ENCODE measurements around the gene PDE11A. TPM values are rescaled to one million over a fixed set of nuclear protein-coding genes. Genes with fewer than 3 reads are reported as not detected.
A peak's percentile ranks its signal among the peaks of the same experiment; 100 is the strongest.
"Not testable (repeated sequence)": the region's sequence is repeated elsewhere in the genome, so short reads cannot be mapped to it uniquely, and the experiment has no call there.

The PDE11A gene
- total RNA-seq, 2 donors from 2014 or later = 1.1 to 1.4 TPM

DNA sequence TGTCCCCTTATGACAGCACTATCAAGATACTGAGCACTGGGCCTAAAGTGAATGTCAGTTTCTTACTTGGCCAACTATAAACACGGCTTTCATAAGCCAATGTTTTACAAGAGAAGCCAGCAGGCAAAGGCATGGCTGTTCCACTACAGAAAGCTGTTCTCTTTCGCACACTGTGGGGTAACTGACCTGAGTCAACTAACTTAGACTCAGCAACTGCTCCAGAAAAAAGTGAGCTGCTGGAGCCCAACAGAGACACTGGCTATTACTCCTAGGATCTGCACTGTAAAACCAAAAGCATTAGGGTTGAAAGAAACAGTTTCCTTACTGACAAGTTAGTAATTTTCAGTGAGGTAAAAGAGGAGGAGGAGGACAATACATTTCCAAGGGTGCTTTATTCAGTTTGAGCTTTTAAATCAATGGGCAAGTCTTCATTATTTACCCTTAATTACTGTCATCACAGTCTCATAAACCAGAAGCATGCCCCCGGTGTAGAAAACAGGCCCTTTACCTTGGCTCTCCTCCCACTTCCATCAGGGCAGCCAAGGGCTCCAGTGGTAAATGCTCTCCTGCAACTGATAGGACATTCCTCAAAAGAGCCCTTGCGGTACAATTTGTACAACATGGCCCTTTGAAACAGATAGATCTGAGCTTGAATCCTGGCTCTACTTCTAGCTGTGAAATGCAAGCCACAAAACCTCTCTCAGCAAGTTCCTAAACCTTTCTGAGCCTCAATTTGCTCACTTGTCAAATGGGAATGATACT, 275.7 kb downstream of the PDE11A start:
- no peak for DNase-seq (ENCODE audit: low spot score)
- intact Hi-C loops (cut with DNase I) = no loop called here

DNA sequence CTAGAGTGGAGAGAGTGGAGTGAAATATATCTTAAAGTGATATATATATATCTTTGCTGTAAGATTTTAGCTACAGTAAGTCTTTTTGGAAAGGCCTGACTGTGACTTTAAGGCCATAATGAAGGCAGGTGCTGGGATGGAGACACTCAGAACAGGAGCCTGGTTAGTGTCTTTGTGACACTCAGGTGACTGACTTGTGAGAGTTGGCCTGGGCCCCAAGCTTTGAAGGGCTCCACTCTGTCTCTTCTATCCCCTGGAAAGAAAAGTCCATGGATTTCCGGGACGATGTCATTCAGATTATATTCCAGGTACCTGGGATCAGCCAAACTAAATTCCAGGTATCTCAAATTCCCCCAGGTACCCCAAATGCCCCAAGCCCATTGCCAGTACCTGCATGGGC, 276.6 kb downstream of the PDE11A start:
- intact Hi-C loops (cut with DNase I) = no loop called here
- DNase-seq (ENCODE audit: low spot score) = no peak

GRCh38 chr2:177785143-177785542, 287.4 kb downstream of the PDE11A start:
- DNase-seq (ENCODE audit: low spot score); intact Hi-C loops (cut with DNase I): not testable (repeated sequence)

GRCh38 chr2:177784745-177785067, 287.9 kb downstream of the PDE11A start:
- intact Hi-C loops (cut with DNase I) = no loop called here
- DNase-seq (ENCODE audit: low spot score) = no peak

- intact Hi-C loops (cut with DNase I) = no loop called here
- DNase-seq (ENCODE audit: low spot score) = no peak
Observed at GRCh38 chr2:177783835-177784744, 288.5 kb downstream of the PDE11A start.

- intact Hi-C loops (cut with DNase I) = no loop called here
- DNase-seq (ENCODE audit: low spot score) = no peak
Observed at GRCh38 chr2:177783091-177783490, 289.5 kb downstream of the PDE11A start.

DNA sequence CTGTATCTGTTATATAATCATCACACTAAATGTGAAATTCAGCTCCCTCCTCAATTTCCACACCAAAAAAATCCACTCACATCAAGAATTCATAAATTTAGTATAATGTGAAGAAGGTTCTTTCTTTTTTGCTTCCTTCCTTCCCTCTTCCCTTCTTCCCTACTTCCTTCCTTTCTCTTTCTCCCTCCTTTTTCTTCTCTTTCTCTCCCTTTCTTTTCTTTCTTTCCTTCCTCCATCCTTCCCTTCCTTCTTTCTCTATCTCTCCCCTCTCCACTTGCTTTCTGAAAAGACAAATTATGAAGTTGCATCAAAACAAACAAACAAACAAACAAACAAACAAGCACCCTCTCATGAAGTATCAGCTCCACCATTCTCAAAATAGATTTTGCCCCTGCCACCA, 290.0 kb downstream of the PDE11A start:
- DNase-seq (ENCODE audit: low spot score) = no peak
- intact Hi-C loops (cut with DNase I) = no loop called here

DNA sequence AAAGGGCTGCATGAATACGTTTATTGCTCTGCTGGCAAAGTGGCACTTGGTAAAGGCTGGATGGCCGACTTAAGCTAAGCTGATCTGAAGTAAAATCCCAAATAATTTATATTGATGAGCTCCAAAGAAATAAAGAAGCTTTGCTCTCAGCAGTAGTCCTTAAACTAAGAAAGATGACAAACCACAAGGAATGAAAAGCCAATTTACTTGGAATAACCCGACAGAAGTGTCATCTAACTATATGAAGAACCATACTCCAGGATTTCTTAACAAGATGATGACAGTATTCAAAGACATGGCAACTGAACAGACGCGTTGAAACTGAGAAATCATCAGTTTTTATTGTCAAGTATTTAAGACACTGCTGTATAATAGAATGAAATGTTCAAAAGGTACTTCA, 294.1 kb downstream of the PDE11A start:
- intact Hi-C loops (cut with DNase I) = no loop called here
- DNase-seq (ENCODE audit: low spot score) = no peak

- intact Hi-C loops (cut with DNase I) = no loop called here
- DNase-seq (ENCODE audit: low spot score) = no peak
Observed at GRCh38 chr2:177772529-177772928, 300.0 kb downstream of the PDE11A start.

DNA sequence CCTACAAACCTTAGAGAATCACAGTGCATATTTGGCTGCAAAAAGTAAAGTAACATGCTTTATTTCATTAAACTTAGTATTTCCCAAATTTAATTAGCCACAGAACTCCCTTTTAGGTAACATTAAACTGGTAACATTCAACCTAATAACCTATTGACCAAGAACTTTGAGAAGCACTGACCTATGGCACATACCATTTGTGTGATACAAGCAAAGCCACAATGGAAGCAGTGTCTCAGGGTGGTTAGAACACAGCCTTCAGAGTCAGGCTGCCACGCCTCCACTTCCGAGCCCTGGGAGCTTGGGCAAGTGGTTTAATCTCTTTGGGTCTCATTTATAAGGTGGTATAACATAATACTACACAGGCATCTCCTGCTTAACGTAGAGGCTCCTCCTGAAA, 301.4 kb downstream of the PDE11A start:
- intact Hi-C loops (cut with DNase I) = no loop called here
- no peak for DNase-seq (ENCODE audit: low spot score)

DNA sequence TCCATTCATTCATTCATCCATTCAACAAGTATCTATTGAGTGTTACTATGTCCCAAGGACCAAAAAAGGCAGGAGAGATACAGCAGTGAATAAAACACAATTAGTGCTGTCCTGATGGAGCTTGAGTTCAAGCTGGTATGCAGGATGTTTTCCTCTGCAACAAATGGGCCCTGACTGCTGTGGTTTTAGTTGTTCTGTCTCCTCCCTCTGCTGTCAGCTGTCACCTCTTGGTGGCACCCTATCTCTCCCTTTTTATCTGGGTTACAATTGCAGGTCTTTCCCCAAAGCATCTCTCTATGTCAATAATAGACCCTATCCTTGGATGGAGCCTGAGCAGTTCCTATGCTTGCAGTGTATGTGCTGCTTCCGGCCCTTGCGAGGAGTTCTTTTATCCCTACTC, 304.8 kb downstream of the PDE11A start:
- intact Hi-C loops (cut with DNase I) = no loop called here
- no peak for DNase-seq (ENCODE audit: low spot score)

GRCh38 chr2:177765698-177766097, 306.9 kb downstream of the PDE11A start:
- no peak for DNase-seq (ENCODE audit: low spot score)
- intact Hi-C loops (cut with DNase I) = no loop called here

GRCh38 chr2:177763531-177764265, 308.9 kb downstream of the PDE11A start:
- intact Hi-C loops (cut with DNase I) = no loop called here
- peak; percentile 91 for DNase-seq (ENCODE audit: low spot score)

- DNase-seq (ENCODE audit: low spot score) = no peak
- intact Hi-C loops (cut with DNase I) = loop anchor here in 1 of 2 donors (10.0 kb wide), 1 partner anchor 595 kb away; no protein-coding TSS in a partner anchor
Observed at GRCh38 chr2:177759443-177759842, 313.1 kb downstream of the PDE11A start.

GRCh38 chr2:177758591-177759371, 313.8 kb downstream of the PDE11A start:
- no peak for DNase-seq (ENCODE audit: low spot score)
- intact Hi-C loops (cut with DNase I) = loop anchor here in 1 of 2 donors (10.0 kb wide), 1 partner anchor 594 kb away; no protein-coding TSS in a partner anchor

DNA sequence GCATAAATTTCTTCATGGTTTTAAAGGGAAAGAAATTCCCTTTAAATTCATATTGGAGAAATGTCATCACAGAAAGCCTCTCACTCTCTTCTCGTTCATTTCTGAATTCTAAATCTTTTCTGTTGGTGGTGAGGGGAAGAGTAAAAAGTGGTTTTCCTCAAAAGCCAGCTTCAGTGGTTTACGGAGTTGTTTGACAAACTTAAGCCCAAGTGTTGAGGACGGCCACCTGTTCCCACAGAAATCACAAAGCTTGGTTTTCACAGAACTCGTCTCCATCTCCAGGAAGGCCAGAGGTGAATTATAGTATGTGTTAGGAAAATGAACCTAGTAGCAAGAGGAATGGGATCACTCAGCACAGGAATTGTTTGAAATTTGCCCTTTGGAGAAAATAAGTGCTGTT, 316.2 kb downstream of the PDE11A start:
- intact Hi-C loops (cut with DNase I) = loop anchor here in 1 of 2 donors (10.0 kb wide), 1 partner anchor 592 kb away; no protein-coding TSS in a partner anchor

DNA sequence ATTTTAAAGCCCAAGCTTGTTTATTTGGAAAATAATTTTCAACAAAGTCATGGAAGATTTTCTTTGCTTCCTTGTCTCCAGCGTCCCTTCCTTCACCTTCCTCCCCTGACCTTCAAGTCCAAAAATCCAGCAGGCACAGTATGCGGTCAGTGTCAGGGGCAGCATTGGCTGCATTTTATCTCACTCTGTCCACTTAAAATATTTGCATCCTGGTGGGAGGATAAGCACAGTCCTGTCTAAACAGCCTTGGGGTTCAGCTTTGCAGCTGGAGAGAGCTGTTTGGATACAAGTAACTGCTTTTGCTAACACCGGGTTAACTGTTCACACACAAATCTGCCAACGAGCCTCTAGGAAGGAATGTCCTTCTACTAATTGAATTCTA, 318.1 kb downstream of the PDE11A start:
- intact Hi-C loops (cut with DNase I) = loop anchor here in 1 of 2 donors (10.0 kb wide), 1 partner anchor 590 kb away; no protein-coding TSS in a partner anchor
- no peak for DNase-seq (ENCODE audit: low spot score)

More for the DNA sequence above, 316.2 kb downstream of the PDE11A start:
- DNase-seq (ENCODE audit: low spot score) = no peak

DNA sequence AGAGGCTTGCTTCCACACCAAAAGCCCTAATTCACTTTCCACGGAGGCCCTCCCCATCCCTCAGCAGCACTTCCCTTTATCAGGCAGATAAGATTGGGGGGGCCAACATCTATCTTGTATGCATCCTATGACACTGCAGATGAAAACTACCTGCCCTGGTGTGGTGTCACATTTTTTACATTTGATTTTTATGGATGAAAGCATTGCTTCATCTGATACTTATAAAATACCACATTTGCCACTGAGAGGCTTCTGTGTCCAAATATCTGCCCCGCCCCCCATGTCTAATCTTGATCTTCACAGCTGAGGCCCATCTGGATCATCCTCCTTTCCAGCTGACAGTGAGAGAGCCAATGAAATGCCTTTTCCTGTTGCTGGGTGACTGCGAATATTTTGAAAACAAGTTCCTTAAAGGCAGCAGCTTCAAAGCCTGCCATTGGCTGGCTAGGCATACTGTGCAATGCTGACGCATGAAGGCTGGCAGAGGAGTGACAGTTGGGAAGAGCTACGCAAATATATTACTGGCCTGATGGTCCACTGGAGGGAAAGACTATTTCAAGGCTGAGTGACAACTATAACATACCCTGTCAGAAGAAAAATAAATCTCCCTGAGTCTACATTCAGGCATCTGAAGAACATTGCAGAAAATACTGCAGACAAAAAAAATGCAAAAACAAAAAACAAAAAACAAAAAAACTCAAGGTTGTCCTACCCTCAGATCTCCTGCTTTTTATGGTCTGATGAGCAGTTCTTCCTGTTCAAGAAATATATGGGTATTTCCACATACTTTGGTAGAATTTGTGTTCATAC, 318.7 kb downstream of the PDE11A start:
- intact Hi-C loops (cut with DNase I) = loop anchor here in 1 of 2 donors (10.0 kb wide), 1 partner anchor 589 kb away; no protein-coding TSS in a partner anchor
- peak; percentile 93 for DNase-seq (ENCODE audit: low spot score)
